ENCODE data around the gene PUDP.

PUDP gene

GRCh38 chrX:7084841-7085240, 63.1 kb downstream of the PUDP start:
- Mint-ChIP-seq H3K27me3 (no peaks in the 10 kb centered on the region), H3K4me1 (ENCODE audit: low read depth) (peaks cover 69% of the 10 kb centered on the region), H3K4me3 (no peak overlapping the region), H3K27ac (peak overlapping the region; percentile 63), H3K36me3 (ENCODE audit: low read depth) (peaks cover 16% of the 10 kb centered on the region), H3K9me3 (no peaks in the 10 kb centered on the region)
- intact Hi-C loops (cut with micrococcal nuclease) = loop anchor here (5.0 kb wide), 1 partner anchor 62 kb away; the partner anchor contains the start of genes PUDP and STS

- peak overlapping the region; percentile 84 for H3K27ac Mint-ChIP-seq
- intact Hi-C loops (cut with micrococcal nuclease) = loop anchor here (5.0 kb wide), 1 partner anchor 64 kb away; the partner anchor contains the start of genes PUDP and STS
- peak overlapping the region; percentile 45 for H3K4me3 Mint-ChIP-seq
- H3K9me3 Mint-ChIP-seq = no peaks in the 10 kb centered on the region
- H3K27me3 Mint-ChIP-seq = no peaks in the 10 kb centered on the region
- peaks cover 63% of the 10 kb centered on the region for H3K4me1 Mint-ChIP-seq (ENCODE audit: low read depth)
- H3K36me3 Mint-ChIP-seq (ENCODE audit: low read depth) = peaks cover 7% of the 10 kb centered on the region
Observed at GRCh38 chrX:7083468-7084396, 64.2 kb downstream of the PUDP start.

GRCh38 chrX:7083021-7083420, 64.9 kb downstream of the PUDP start:
- H3K36me3 Mint-ChIP-seq (ENCODE audit: low read depth) = peaks cover 7% of the 10 kb centered on the region
- no peaks in the 10 kb centered on the region for H3K27me3 Mint-ChIP-seq
- peaks cover 62% of the 10 kb centered on the region for H3K4me1 Mint-ChIP-seq (ENCODE audit: low read depth)
- no peaks in the 10 kb centered on the region for H3K9me3 Mint-ChIP-seq
- H3K27ac Mint-ChIP-seq = peak overlapping the region; percentile 84
- intact Hi-C loops (cut with micrococcal nuclease) = loop anchor here (5.0 kb wide), 1 partner anchor 64 kb away; the partner anchor contains the start of genes PUDP and STS
- H3K4me3 Mint-ChIP-seq = peak overlapping the region; percentile 32

- Mint-ChIP-seq H3K36me3 (ENCODE audit: low read depth) (peaks cover 8% of the 10 kb centered on the region), H3K4me1 (ENCODE audit: low read depth) (peaks cover 62% of the 10 kb centered on the region), H3K9me3 (no peaks in the 10 kb centered on the region), H3K4me3 (no peak overlapping the region), H3K27ac (peak overlapping the region; percentile 84), H3K27me3 (no peaks in the 10 kb centered on the region)
- intact Hi-C loops (cut with micrococcal nuclease) = loop anchor here (5.0 kb wide), 1 partner anchor 65 kb away; the partner anchor contains the start of genes PUDP and STS
Observed at GRCh38 chrX:7082556-7082955, 65.4 kb downstream of the PUDP start.

- H3K27me3 Mint-ChIP-seq = no peaks in the 10 kb centered on the region
Observed at GRCh38 chrX:7077241-7078230, 70.4 kb downstream of the PUDP start.

GRCh38 chrX:7076245-7076661, 71.7 kb downstream of the PUDP start:
- H3K36me3 Mint-ChIP-seq (ENCODE audit: low read depth) = peaks cover 29% of the 10 kb centered on the region
- H3K4me1 Mint-ChIP-seq (ENCODE audit: low read depth) = peaks cover 15% of the 10 kb centered on the region
- no peaks in the 10 kb centered on the region for H3K9me3 Mint-ChIP-seq
- no peak overlapping the region for H3K27ac Mint-ChIP-seq
- H3K27me3 Mint-ChIP-seq = no peaks in the 10 kb centered on the region
- H3K4me3 Mint-ChIP-seq = no peak overlapping the region
- intact Hi-C loops (cut with micrococcal nuclease) = no loop called here

More at GRCh38 chrX:7077241-7078230, 70.4 kb downstream of the PUDP start:
- Mint-ChIP-seq H3K4me1 (ENCODE audit: low read depth) (peaks cover 17% of the 10 kb centered on the region), H3K27ac (no peak overlapping the region), H3K36me3 (ENCODE audit: low read depth) (peaks cover 31% of the 10 kb centered on the region), H3K4me3 (no peak overlapping the region), H3K9me3 (no peaks in the 10 kb centered on the region)
- intact Hi-C loops (cut with micrococcal nuclease) = no loop called here

GRCh38 chrX:7074908-7075204, 73.1 kb downstream of the PUDP start:
- H3K36me3 Mint-ChIP-seq (ENCODE audit: low read depth) = peaks cover 35% of the 10 kb centered on the region
- no peaks in the 10 kb centered on the region for H3K9me3 Mint-ChIP-seq
- intact Hi-C loops (cut with micrococcal nuclease) = no loop called here
- no peak overlapping the region for H3K4me3 Mint-ChIP-seq
- H3K27me3 Mint-ChIP-seq = no peaks in the 10 kb centered on the region
- H3K27ac Mint-ChIP-seq = no peak overlapping the region
- peaks cover 9% of the 10 kb centered on the region for H3K4me1 Mint-ChIP-seq (ENCODE audit: low read depth)

- Mint-ChIP-seq H3K4me3 (no peak overlapping the region), H3K4me1 (ENCODE audit: low read depth) (peaks cover 6% of the 10 kb centered on the region), H3K27me3 (no peaks in the 10 kb centered on the region), H3K36me3 (ENCODE audit: low read depth) (peaks cover 37% of the 10 kb centered on the region), H3K9me3 (no peaks in the 10 kb centered on the region), H3K27ac (no peak overlapping the region)
- intact Hi-C loops (cut with micrococcal nuclease) = no loop called here
Observed at GRCh38 chrX:7074148-7074907, 73.6 kb downstream of the PUDP start.

- Mint-ChIP-seq H3K27ac (no peak overlapping the region), H3K4me1 (ENCODE audit: low read depth) (peaks cover 16% of the 10 kb centered on the region), H3K27me3 (no peaks in the 10 kb centered on the region), H3K9me3 (no peaks in the 10 kb centered on the region), H3K36me3 (ENCODE audit: low read depth) (peaks cover 43% of the 10 kb centered on the region), H3K4me3 (no peak overlapping the region)
- intact Hi-C loops (cut with micrococcal nuclease) = no loop called here
Observed at GRCh38 chrX:7073336-7073735, 74.6 kb downstream of the PUDP start.

- peaks cover 16% of the 10 kb centered on the region for H3K4me1 Mint-ChIP-seq (ENCODE audit: low read depth)
- intact Hi-C loops (cut with micrococcal nuclease) = no loop called here
- H3K36me3 Mint-ChIP-seq (ENCODE audit: low read depth) = peaks cover 48% of the 10 kb centered on the region
- H3K27me3 Mint-ChIP-seq = no peaks in the 10 kb centered on the region
- H3K4me3 Mint-ChIP-seq = no peak overlapping the region
- no peaks in the 10 kb centered on the region for H3K9me3 Mint-ChIP-seq
- no peak overlapping the region for H3K27ac Mint-ChIP-seq
Observed at GRCh38 chrX:7072856-7073255, 75.1 kb downstream of the PUDP start.

- intact Hi-C loops (cut with micrococcal nuclease) = no loop called here
- H3K4me1 Mint-ChIP-seq (ENCODE audit: low read depth) = peaks cover 16% of the 10 kb centered on the region
- no peaks in the 10 kb centered on the region for H3K27me3 Mint-ChIP-seq
- no peak overlapping the region for H3K27ac Mint-ChIP-seq
- no peak overlapping the region for H3K4me3 Mint-ChIP-seq
- no peaks in the 10 kb centered on the region for H3K9me3 Mint-ChIP-seq
- H3K36me3 Mint-ChIP-seq (ENCODE audit: low read depth) = peaks cover 43% of the 10 kb centered on the region
Observed at GRCh38 chrX:7071390-7071789, 76.6 kb downstream of the PUDP start.

- Mint-ChIP-seq H3K36me3 (ENCODE audit: low read depth) (peaks cover 32% of the 10 kb centered on the region), H3K4me3 (no peak overlapping the region), H3K4me1 (ENCODE audit: low read depth) (peaks cover 16% of the 10 kb centered on the region), H3K27me3 (no peaks in the 10 kb centered on the region), H3K27ac (no peak overlapping the region), H3K9me3 (no peaks in the 10 kb centered on the region)
- intact Hi-C loops (cut with micrococcal nuclease) = no loop called here
Observed at GRCh38 chrX:7069556-7069955, 78.4 kb downstream of the PUDP start.

- no peak overlapping the region for H3K27ac Mint-ChIP-seq
- intact Hi-C loops (cut with micrococcal nuclease) = no loop called here
- no peak overlapping the region for H3K4me3 Mint-ChIP-seq
- H3K36me3 Mint-ChIP-seq (ENCODE audit: low read depth) = peaks cover 32% of the 10 kb centered on the region
- peaks cover 16% of the 10 kb centered on the region for H3K4me1 Mint-ChIP-seq (ENCODE audit: low read depth)
- no peaks in the 10 kb centered on the region for H3K9me3 Mint-ChIP-seq
- H3K27me3 Mint-ChIP-seq = no peaks in the 10 kb centered on the region
Observed at GRCh38 chrX:7068939-7069367, 79.0 kb downstream of the PUDP start.
